HG03354 (cell line): Measurements from ENCODE around the gene PTPN4.
A peak's percentile ranks its signal among the peaks of the same experiment; 100 is the strongest.

Experiments
- ATAC-seq: cut with Tn5 transposase; IDR thresholded peaks from one replicate; pipeline ENCODE4 v1.9.1; 2021; ENCODE audit warnings: mild to moderate bottlenecking; ENCODE audit not compliant: unreplicated experiment, poor library complexity, severe bottlenecking

The PTPN4 gene

DNA sequence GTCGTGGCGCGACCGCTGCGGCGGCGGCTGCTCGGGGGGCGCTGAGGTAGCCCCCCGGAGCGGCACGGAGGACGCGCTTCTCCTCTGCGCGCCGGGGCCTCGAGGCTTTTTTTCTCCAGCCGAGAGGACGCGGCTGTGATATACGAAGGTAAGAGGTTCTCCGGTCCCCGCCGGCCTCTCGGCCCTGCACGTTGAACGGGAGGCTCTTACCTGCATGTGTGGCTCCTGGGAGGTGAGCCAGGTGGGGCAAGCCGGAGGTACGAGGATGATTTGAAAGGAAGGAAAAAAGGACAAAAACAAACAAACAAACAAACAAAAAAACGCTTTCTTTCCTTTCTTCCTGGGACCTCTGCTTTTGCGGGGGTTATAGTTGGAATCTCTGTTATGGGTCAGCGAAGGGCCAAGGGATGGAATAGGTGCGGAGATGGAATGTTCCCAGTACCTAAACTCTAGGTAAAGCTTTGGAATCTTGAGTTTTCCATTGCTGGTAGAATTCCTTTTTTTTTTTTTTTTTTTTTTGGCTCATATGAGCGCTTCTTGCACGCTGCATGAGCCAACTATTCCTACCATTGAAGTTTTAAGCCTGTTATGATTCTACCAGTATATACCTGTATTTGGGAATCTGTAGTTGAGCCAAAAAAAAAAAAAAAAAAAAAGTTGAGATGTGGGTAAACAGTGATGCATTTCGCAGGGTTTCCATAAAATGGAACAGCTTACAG, 674 bp downstream of the PTPN4 start:
- peak; percentile 23 for ATAC-seq

DNA sequence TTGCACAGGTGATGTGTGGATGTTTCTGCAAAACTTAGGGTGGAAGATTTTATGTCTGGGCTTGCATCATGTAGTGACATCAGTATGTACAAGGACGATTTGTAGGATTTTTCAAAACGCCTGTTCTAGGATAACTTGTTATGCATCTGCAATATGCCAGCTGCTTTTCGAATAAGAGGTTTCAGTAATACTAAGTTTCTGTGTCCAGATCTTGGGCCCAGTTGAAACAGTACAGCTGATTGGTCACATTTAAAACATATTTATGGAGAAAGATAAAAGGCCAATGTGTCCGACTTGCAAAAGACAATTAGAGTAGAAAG, 1.2 kb downstream of the PTPN4 start:
- no peak for ATAC-seq

DNA sequence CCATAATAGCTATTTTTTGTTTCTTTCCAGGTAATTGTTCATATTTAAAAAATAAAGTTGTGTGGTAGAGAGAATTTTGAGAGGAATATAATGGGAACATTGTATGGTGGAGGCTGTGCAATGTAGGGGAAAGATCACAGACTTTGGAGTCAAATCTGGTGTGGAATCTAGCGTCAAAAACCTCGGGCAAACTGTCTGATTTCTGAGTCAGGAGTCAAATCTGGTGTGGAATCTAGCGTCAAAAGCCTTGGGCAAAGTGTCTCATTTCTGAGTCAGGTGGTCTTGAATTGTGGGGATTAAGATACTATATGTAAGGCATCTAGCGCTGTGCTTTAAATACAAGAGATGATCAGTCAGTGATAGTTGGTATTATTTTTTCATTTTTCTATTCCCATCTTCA, 5.1 kb downstream of the PTPN4 start:
- ATAC-seq: no peak

DNA sequence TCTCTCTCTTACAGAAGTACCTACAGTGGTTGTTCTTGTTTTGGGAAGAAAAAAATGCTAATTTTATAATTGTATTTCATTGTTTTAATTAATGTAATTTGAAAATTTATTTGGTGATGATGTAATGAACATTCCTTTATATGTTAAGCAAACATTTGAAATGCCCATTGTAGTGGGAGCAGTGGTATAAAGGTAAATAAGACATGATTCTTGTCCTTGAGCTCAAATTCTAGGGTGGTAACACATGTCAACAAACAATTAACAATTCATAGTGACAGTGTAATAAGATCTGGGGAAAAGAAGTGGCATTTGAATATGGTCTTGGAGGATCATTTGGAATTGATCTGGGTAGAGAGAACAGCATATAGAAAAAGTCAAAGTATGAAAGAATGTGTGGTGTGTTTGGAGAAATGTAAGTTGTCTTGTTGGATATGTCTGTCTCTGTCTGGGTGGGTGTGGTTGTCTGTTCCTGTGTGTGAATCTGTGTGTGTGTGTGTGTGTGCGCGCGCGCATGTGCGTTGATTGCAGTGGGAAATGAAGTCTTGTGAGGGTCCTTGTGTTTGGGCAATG, 5.8 kb downstream of the PTPN4 start:
- ATAC-seq: no peak

DNA sequence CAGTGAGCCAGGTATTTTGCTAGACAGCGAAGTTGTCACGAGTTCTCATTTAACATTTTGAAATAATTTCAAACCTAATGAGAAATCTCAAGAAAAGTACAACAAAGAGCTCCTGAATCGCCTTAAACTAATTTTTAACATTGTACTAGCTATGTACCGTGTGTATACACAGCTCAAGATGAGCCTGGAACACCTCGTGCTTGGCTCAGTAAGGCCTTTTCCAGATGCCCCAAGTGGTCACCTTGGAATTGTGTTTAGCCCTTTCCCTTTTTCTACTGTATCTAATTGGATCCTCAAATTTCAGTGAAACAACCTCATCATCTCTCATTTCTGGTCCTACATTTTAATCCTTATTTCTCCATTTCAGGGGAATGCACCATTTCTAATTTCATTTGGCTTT, 7.2 kb downstream of the PTPN4 start:
- no peak for ATAC-seq

DNA sequence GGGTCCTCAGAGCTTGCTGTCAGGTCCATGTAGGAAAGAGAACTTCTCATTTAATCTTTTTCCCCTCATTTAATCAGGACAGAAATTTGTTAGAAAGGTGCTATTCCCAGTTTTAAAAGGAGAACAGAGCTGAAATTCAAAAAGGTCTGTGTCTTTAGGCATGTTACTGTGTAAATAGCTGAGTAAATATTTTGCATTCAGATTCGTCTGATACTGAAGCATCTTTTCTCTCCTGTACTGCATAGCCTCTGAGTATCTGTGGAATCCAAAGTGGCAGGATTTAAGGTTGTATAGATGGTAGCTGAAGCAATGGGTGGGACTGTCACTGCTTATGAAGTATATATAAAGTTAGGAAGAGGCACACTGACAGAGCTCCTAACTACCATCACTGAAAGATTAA, 9.0 kb downstream of the PTPN4 start:
- no peak for ATAC-seq

DNA sequence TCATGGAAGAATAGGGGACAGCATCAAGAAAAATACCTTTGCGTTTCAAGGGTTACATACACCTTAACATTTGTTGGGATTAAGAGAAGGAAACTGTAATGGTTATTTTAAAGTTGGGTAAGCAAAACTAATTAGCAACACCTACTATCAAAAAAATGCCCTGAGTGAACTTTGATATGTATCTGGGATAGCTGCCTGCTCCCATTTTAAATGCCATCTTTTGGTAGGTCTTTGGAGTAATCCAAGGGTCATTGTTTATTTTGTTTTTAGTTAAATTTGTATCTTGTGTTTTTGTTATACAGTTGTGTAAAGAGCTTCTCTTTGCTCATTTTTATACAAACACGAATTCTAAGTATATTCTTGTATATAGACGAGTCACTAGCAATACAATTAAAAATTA, 9.9 kb downstream of the PTPN4 start:
- ATAC-seq: no peak

DNA sequence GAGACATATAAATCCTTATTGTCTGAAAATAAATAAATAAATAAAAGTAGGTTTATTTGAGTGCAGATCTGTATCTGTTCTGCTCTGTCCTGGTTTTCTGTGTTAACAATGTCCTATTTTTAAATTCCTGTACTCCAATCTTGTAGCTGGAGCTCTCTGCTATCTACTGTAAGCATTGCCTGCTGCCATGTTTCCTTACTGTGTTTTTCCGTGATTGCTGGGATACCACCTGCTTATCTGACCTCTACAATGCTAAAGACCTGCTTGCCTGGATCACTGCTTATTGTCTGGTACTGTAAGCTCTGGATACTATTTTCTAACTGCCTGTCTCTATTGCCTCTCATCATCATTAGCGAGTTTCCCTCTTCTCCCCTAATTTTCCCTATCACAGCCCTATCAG, 11.6 kb downstream of the PTPN4 start:
- no peak for ATAC-seq

DNA sequence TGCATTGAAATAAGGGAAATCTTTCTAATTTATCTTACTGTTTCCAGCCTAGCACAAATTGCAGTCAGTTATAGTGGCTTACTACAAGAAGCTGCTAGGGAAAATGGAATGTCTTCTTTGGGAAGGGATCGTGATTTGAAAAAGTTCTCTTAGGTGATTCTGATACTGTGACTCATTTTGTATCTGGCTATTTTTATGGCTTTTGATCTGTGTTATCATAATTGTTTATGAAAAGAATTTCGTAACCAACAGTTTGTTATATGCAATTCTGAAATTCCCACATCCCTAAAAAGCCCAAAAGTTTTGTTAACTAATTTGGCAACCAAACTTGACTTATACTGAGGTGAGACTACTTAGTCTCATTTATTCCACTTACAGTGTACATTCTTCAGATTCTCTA, 12.4 kb downstream of the PTPN4 start:
- ATAC-seq: no peak

DNA sequence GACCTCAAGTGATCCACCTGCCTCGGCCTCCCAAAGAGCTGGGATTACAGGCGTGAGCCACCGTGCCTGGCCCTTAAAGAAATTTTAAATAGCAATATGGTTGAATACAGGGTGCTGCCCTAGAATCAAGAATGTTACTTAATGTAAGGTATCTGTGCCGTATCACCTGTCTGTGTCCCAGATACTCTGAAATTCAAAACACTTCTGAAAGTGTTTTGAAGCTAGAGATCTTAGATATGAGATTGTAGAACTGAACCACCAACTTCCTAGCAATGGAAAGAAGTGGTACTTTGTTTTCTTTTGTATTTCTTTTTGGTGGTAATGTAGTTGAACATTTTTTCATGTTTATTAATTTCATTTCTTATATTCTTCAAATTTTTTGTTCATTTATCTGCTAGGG, 13.0 kb downstream of the PTPN4 start:
- no peak for ATAC-seq

DNA sequence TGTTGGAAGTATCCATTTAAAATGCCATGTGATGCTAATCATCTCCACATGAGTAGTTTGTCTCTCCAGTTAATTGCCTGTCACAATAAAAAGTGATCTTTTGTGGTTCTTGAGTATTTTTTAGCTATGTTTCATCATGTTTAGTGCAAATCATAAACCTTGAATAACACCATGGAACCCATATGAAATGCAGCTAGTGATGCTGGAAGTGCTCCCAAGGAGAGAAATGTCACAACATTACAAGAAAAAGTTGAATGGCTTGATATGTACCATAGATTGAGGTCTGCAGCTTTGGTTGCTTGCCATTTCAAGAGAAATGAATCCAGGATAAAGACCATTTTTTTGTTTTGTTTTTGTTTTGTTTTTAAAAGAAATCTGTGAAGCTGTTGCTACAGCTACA, 14.3 kb downstream of the PTPN4 start:
- no peak for ATAC-seq

DNA sequence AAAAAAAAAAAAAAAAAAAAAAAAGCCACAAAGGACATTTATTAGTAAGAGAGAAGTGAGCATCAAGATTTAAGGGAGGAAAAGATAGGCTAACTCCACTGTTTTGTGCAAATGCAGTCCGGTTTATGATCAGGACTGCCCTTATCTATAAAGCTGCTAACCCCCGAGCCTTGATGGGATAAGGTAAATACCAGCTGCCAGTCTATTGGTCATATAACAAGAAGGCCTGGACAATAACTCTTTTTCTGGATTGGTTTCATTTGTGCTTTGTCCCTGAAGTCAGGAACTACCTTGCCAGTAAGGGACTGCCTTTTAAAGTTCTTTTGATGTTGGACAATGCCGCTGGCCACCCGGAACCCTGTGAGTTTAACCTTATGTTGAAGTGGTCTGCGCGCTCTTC, 15.4 kb downstream of the PTPN4 start:
- no peak for ATAC-seq

DNA sequence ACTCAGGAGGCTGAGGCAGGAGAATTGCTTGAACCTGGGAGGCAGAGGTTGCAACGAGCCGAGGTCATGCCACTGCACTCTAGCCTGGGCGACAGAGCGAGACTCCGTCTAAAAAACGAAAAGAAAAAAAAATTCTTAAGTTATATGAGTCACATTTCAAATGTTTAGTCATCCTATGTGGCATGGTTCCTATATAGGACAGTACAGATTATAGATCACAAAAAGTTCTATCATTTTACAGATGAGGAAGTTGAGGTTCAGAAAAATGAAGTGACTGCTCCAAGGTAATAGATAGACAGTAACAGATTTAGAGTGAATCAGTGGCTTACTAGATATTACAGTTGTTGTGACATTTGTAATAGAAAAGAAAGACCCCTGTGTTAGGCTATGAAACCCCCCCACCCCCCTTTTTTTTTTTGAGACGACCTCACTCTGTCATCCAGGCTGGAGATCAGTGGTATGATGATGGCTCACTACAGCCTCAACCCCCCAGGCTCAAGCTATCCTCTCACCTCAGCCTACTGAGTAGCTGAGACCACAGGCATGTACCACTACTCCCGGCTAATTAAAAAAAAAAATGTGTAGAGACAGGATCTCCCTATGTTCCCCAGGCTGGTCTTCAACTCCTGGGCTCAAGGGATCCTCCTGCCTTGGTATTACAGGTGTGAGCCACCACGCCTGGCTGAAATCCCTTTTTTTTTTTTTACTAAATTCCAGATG, 22.7 kb downstream of the PTPN4 start:
- ATAC-seq: no peak

DNA sequence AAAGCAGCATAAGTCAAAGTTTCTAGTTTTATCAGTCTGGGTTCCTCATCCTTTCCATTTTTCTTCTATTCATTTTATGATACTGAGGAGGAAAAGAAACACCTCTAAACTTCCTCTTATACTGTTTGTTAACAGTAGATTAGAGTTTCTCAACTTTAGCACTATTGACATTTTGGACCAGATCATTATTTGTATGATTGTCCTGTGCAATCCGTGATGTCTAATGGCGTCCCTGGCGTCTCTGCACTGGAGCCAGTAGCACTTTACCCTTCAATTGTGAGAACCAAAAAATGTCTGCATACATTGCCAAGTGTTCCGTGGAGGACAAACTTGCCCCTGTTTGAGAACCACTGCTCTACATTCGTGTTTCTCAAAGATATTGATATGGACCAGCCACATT, 25.2 kb downstream of the PTPN4 start:
- no peak for ATAC-seq

DNA sequence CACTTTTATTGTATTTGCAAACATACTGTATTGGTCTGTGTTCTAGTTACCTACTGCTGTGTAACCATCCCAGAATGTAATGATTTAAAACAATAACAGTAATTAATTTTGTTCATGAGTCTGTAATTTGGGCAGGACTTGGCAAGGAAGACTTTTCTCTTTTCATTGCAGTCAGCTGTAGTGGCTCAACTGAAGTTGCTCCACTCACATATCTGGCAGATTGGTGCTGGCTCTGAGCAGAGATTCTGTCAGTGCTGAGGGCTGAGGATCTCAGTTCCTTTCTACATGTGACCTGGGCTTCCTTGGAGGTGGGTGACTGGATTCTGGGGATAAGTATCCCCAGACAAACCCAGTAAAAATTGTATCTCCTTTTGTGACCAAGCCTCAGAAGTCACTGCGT, 26.6 kb downstream of the PTPN4 start:
- no peak for ATAC-seq

DNA sequence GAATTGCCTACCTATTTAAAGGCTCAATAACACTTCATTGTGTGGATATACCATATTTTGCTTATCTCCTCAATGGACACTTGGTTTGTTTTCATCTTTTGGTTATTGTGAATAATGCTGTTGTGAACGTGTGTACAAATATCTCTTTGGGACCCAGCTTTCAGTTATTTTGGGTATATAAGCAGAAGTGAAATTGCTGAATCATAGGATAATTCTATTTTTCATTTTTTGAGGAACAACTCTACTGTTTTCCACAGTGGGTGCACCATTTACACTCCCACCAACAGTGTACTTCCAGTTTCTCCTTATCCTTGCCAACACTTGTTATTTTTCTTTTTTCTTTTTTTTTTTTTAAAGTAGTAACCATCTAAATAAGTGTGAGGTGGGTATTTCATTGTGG, 29.0 kb downstream of the PTPN4 start:
- no peak for ATAC-seq

DNA sequence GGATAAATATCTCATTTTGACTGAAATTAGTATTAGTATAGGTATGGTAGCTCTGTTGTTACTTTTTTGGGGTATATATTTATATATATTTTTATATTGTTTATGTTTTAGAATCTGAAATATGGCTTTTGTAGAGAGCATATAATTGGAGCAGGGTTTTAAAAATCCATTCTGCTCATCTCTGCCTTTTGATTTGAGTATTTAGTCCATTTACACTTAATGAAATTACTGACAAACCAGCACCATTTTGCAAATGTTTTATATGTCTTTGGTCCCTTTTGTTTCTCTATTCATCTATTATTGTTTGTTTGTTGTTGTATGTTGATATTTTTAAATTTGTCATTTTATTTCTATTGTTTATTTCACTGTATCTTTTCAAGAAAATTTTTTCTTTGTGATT, 30.7 kb downstream of the PTPN4 start:
- no peak for ATAC-seq

DNA sequence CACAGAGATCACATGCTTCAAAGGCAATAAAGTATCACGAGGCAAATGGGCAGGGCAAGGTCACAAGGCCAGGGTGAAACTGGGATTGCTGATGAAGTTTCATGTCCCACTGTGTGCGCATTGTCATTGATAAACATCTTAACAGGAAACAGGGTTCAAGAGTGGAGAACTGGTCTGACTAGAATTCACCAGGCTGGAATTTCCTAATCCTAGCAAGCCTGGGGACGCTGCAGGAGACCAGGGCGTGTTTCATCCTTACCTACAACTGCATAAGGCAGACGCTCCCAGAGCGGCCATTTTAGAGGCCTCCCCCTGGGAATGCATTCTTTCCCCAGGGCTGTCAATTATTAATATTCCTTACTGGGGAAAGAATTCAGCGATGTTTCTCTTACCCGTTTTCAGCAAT, 33.2 kb downstream of the PTPN4 start:
- no peak for ATAC-seq

DNA sequence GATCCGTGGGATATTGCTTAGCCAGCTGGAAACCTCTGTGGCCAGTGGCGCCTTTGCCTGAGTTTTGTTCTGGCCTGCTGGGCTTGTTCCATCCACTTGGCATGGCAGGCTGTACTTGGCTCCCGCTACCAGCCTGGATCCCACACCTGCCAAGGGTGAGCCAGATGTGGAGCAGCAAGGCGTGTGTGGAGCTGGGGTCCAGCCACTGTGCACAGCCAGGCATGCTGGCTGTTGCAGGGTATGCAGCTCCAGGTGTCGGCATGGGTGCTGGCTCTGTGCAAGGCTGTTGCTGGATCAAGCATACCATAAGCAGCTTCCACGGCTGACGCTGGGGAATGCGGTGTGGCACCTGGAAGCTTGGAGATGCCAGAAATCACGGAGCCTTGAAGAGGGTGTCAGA, 34.5 kb downstream of the PTPN4 start:
- ATAC-seq: no peak

DNA sequence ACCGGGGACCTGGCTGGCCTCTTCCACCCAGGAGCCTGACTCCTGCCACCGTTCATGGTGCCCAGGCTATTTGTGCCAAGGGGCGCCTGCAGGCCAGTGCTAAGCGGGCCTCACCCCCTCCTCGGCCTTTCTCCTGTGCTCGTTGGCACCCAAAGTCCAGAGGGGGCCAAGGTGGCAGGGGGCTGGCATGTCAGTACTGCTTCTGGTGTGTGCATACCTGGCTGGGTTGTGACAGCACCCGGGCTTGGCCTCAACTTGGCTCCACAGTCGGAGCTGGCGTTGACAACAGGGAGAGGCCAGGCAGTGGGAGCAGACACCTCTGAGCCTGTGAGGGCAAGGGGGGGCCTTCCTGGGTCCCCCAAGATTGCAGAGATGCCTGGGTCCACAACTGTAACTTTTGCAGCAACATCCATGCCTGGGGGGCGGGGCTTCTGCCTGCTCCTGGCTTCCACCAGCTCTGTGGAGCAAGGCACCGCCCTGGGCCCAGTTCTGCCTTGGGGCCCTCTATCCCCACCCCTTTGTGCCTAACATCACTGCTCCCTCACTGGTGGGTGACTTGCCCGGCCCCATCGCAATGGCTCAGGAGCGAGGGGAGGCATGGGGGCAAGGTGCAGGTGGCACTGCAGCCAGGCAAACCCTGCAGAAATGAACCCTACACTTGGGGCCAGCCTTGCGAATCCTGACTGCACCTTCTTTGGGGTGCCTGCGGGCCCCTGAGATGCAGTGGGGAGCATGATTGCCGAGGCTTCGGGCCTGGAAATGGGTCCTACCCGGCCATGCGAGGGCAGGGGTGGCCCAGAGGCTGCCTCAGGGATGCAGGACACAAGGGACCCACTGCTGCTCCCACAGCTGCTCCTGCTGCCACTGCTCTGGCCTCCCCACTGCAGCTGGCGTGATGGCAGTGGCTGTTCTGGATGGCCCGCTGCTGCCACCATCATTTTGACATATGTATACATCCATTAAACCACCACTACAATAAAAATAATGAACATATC, 35.9 kb downstream of the PTPN4 start:
- no peak for ATAC-seq
